GM12878 (cell line): Measurements from ENCODE around the gene ARID5B. TPM values are rescaled to one million over a fixed set of nuclear protein-coding genes. Genes with fewer than 3 reads are reported as not detected.

Experiments
- ATAC-seq: fragments of 200-7000 bp; cut with Tn5 transposase; 3 replicates; pipeline ENCODE4 v1.9.1; 2020; ENCODE audit warnings: mild to moderate bottlenecking, moderate library complexity
- BruUV-seq: library from RNA; stranded (reverse); fragments of 400-500 nt; replicated peaks from 2 replicates; lab custom pipeline; 2021; lab: Mats Ljungman, UMichigan
- CTCF ChIA-PET: fragments of 300-600 bp; sonication (Branson Sonifier 250); formaldehyde crosslinking; extraction: SDS; loops from one replicate; lab custom pipeline; 2021; ENCODE audit warnings: inconsistent platforms; lab: Yijun Ruan, JAX
- POLR2A ChIA-PET: fragments of 350-600 bp; formaldehyde crosslinking; extraction: SDS; loops from one replicate; lab custom pipeline; 2021; ENCODE audit warnings: inconsistent platforms; lab: Charles Lee
- RAD21 ChIA-PET: fragments of 300-600 bp; sonication (Branson Sonifier 250); formaldehyde crosslinking; loops from one replicate; lab custom pipeline; 2023; ENCODE audit warnings: antibody characterized with exemption; ENCODE audit not compliant: unreplicated experiment; lab: Charles Lee
- SMC1A ChIA-PET: fragments of 300-600 bp; sonication (Branson Sonifier 250); formaldehyde crosslinking; loops from one replicate; lab custom pipeline; 2023; ENCODE audit not compliant: unreplicated experiment, uncharacterized antibody; lab: Charles Lee
- DNase-seq: peaks from one replicate; pipeline ENCODE4 v3.0.0-alpha.2; 2011; ENCODE audit warnings: low read depth, low spot score
- FAIRE-seq: peaks from 3 replicates; lab custom pipeline; 2011; peaks lifted over from hg19 to GRCh38; lab: Jason Lieb, UNC
- H2AFZ ChIP-seq: 2 replicates; pipeline ENCODE4 v1.6.0; 2011; ENCODE audit warnings: low read depth, low read length, control low read depth; ENCODE audit not compliant: control insufficient read depth
- H3K27ac ChIP-seq: 2 replicates; pipeline ENCODE4 v1.5.1; 2011; ENCODE audit warnings: control low read depth; ENCODE audit not compliant: control insufficient read depth, insufficient read depth
- H3K27me3 ChIP-seq, 2 experiments: replicated peaks in 1 of 2; 2 replicates each; pipeline versions ENCODE4 v1.6.0 to v1.6.1; 2011; ENCODE audit warnings: low read length in 1 of 2; ENCODE audit not compliant: control insufficient read depth in 2 of 2, insufficient read depth in 2 of 2
- H3K36me3 ChIP-seq, 2 experiments: 2 replicates each; pipeline ENCODE4 v1.5.1; 2011; ENCODE audit warnings: low read length in 1 of 2; ENCODE audit not compliant: control insufficient read depth in 2 of 2, insufficient read depth in 2 of 2
- H3K4me1 ChIP-seq: 2 replicates; pipeline ENCODE4 v1.6.1; 2011; ENCODE audit warnings: mild to moderate bottlenecking, low read length, moderate library complexity, mixed read lengths; ENCODE audit not compliant: control insufficient read depth, insufficient read depth
- H3K4me2 ChIP-seq: 2 replicates; pipeline ENCODE4 v1.6.0; 2011; ENCODE audit warnings: control low read depth; ENCODE audit not compliant: control insufficient read depth, insufficient read depth
- H3K4me3 ChIP-seq: fragments of 200-600 bp; sonication (generic); 2 replicates; pipeline ENCODE4 v1.5.1; 2016
- H3K79me2 ChIP-seq: 2 replicates; pipeline ENCODE4 v1.6.0; 2011; ENCODE audit warnings: low read length; ENCODE audit not compliant: control insufficient read depth, insufficient read depth
- H3K9ac ChIP-seq: 2 replicates; pipeline ENCODE4 v1.8.0; 2011; ENCODE audit warnings: low read length, control low read depth, mixed read lengths; ENCODE audit not compliant: control insufficient read depth, insufficient read depth
- H3K9me3 ChIP-seq: replicated peaks from 3 replicates; pipeline ENCODE4 v1.5.1; 2011; ENCODE audit warnings: mild to moderate bottlenecking, low read length; ENCODE audit not compliant: control insufficient read depth, insufficient read depth
- H4K20me1 ChIP-seq: 2 replicates; pipeline ENCODE4 v1.6.0; 2011; ENCODE audit not compliant: control insufficient read depth, insufficient read depth
- KDM1A ChIP-seq: fragments of 200-600 bp; sonication (generic); IDR thresholded peaks from 2 replicates; pipeline ENCODE4 v1.6.1; 2016; ENCODE audit warnings: borderline replicate concordance
- RCOR1 ChIP-seq: conservative IDR thresholded peaks from 2 replicates; pipeline ENCODE4 v1.6.1; 2012; ENCODE audit warnings: low read depth, low read length, improper control_type of control experiment
- SREBF1 ChIP-seq: IDR thresholded peaks from 2 replicates; pipeline ENCODE4 v1.6.1; 2012; ENCODE audit warnings: mild to moderate bottlenecking, low read length
- ZBTB40 ChIP-seq: fragments of 450-650 bp; IDR thresholded peaks from 2 replicates; pipeline ENCODE4 v1.6.1; 2016; ENCODE audit warnings: mild to moderate bottlenecking, moderate library complexity, borderline replicate concordance
- WGBS: methylation state at CpG from one replicate; pipeline ENCODE4 v1.1.6; 2016; ENCODE audit warnings: low lambda C conversion rate; ENCODE audit not compliant: insufficient replicate concordance, insufficient coverage; ENCODE audit errors: missing lambda C conversion rate; 5-methylcytosine and 5-hydroxymethylcytosine counted together
- in situ Hi-C: fragments of 300-500 bp; cut with MboI; formaldehyde crosslinking; loops from 9 replicates; pipeline ENCODE4 v1.14.3; 2018; ENCODE audit warnings: mixed read lengths
- intact Hi-C: fragments of 100-400 bp; cut with micrococcal nuclease; formaldehyde crosslinking; loops from one replicate; pipeline ENCODE4 v1.14.2; 2022; ENCODE audit not compliant: unreplicated experiment
- polyA plus RNA-seq, 11 experiments: library from polyadenylated mRNA; depleted of rRNA in 4 of 11; unstranded in 6 of 11; stranded (reverse) in 5 of 11; fragments of >200 nt; fragmentation: Nextera tagmentation in 4 of 11; fragmentation: Illumina TruSeq in 1 of 11; extraction: Ambion mirVana in 4 of 11; extraction: Trizol in 1 of 11; gene quantifications; 1 replicate in 1 of 11; 2 replicates in 10 of 11; pipeline versions ENCODE4 v1.2.1 to v1.2.3, GENCODE V29; 2011 to 2016; ENCODE audit warnings: inconsistent platforms in 2 of 11, missing spikeins in 2 of 11, low read depth in 1 of 11
- total RNA-seq, 4 experiments: library from RNA; depleted of rRNA in 3 of 4; stranded (reverse); fragments of >200 nt in 3 of 4; fragmentation: Illumina TruSeq in 1 of 4; extraction: Trizol in 1 of 4; gene quantifications; 2 replicates each; pipeline versions ENCODE4 v1.2.1 to v1.2.3, GENCODE V29; 2013 to 2021

Gene ARID5B
- total and polyA plus RNA-seq, 10 of the 15 experiments (the other 5 are each of a cell fraction or from before 2014, with no cell fraction given), result 2.7 to 8.5 (median 6.1) TPM

GRCh38 chr10:61903221-61903927 lies 1.9 kb downstream of the ARID5B start (continued):
- TF ChIP-seq ZBTB40 (no peak), RCOR1 (no peak)

DNA sequence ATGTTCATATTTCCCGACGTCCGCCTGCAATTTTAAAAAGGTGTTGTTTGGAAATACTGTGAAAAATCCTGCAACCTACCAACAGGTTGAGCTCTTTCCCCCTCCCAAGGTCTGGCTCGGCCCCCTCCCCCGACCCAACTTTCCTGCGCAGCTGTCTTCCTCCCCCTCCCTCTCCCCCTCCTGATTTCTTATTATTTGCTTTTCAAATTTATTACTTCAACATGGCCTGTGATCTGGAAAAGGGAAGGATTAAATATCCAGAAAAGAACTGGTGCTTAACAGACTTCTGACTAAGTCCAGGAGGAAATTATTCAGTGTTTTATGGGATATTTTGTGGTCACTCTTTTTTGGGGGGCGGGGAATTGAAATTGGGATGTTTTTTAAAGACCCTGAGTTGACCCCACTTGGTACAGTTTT lies 2.4 kb downstream of the ARID5B start:
- no peak overlapping the region for H2AFZ ChIP-seq
- H3K9ac ChIP-seq, result peak overlapping the region; percentile 96; the same call in 1 of the 2 replicates
- CTCF ChIA-PET, result interaction anchor here (0.6 to 3.2 kb wide), 11 partner anchors 30 to 1345 kb away, joined by 3 to 26 read pairs (median 3); no protein-coding TSS in a partner anchor
- TF ChIP-seq KDM1A (0 out of 2 replicates have a peak, but pooled peaks have one; percentile 51), SREBF1 (no peak)
- no peaks in the 10 kb centered on the region for H4K20me1 ChIP-seq
- in situ Hi-C loops, result loop anchor here (5.0 kb wide), 2 partner anchors 38 to 143 kb away; no protein-coding TSS in a partner anchor
- SMC1A ChIA-PET, result interaction anchor here (0.6 to 5.4 kb wide), 8 partner anchors 34 to 341 kb away, joined by 3 to 31 read pairs (median 4); no protein-coding TSS in a partner anchor
- peaks cover 77% of the 10 kb centered on the region for H3K79me2 ChIP-seq
- DNase-seq (no peak), FAIRE-seq (no peak), ATAC-seq (no peak)
- 0% methylated on average over 1 of the region's 7 CpGs for WGBS
- peak overlapping the region; percentile 94 for H3K4me2 ChIP-seq
- POLR2A ChIA-PET, result interaction anchor here (1.1 to 1.7 kb wide), 2 partner anchors 21 to 84 kb away, joined by 4 read pairs; no protein-coding TSS in a partner anchor
- H3K36me3 ChIP-seq, result 0 out of 4 replicates have a peak, but pooled peaks cover 0 to 2% of the 10 kb centered on the region in 2 experiments
- RAD21 ChIA-PET, result interaction anchor here (0.5 to 7.0 kb wide), 10 partner anchors 18 to 343 kb away, joined by 3 to 68 read pairs (median 4); no protein-coding TSS in a partner anchor
- H3K27ac ChIP-seq, result peak overlapping the region; percentile 96
- H3K4me3 ChIP-seq, result peak overlapping the region; percentile 85
- no peaks in the 10 kb centered on the region; the same call in 1 of the 3 replicates for H3K9me3 ChIP-seq
- BruUV-seq, result no TSS peak
- H3K4me1 ChIP-seq, result peaks cover 15% of the 10 kb centered on the region
- no peaks in the 10 kb centered on the region for H3K27me3 ChIP-seq
- intact Hi-C loops, result loop anchor here (1.0 kb wide), 5 partner anchors 39 to 134 kb away; no protein-coding TSS in a partner anchor
